ENCODE data around the gene PLLP. TPM values are rescaled to one million over a fixed set of nuclear protein-coding genes. Genes with fewer than 3 reads are reported as not detected.

Gene PLLP
- total RNA-seq, 1 experiment from 2014 or later, result not detected

DNA sequence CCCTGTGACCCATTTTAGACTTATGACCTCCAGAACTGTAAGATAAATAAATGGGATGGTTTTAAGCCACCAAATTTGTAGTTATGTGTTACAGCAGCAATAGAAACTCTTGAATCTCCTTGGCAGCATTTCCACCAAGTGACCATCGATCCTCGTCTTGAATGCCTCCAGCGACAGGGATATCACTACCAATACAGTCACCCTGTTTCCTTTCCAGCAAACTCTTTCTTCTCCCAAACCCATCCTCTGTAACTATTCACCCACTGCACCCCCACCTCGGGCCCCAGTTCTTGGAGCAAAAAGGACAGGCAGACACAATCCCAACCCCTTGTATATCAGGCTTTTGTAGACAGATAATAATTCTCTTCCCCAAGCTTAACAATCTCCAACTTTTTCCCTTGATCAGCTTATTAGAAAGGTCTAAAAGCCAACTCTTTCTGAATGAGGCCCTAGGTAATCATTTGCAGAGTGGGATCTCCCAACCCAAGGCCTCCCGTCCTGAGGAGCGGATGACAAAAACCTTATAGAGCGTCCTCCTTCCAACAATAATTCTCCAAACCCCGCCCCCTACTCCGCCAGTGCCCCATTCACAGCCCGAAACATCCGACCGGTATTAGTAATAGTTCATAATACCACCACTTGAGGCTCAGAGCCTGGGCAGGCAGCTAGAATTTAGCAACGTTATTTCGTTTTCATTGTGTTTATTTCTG lies 14.7 kb upstream of the PLLP start:
- H3K9ac ChIP-seq (ENCODE audit: low read length), result peak overlapping the region; percentile 67

DNA sequence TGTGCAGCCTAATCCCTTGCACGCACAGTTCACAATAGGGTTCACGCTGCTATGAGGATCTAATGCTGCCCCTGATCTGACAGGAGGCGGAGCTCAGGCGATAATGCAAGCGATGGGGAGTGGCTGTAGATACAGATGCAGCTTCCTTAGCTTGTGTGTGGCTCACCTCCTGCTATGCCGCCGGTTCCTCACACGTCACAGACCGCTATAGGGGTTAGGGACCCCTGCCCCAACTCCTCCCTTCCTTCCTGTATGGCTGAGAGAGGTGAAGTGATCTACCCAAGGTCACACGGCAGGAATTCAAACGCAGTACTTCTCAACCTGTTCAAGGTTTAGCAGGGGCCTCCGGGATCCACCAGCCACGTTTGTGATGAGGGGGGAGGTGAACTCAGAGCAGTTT lies 13.4 kb upstream of the PLLP start:
- peak; percentile 80 for DNase-seq

More for the DNA sequence above, 14.7 kb upstream of the PLLP start:
- Histone ChIP-seq H3K4me2 (ENCODE audit: low read depth, low read length, poor library complexity, severe bottlenecking) (peak overlapping the region; percentile 72), H3K79me2 (ENCODE audit: low read length) (no peaks in the 10 kb centered on the region), H3K36me3 (ENCODE audit: insufficient read depth, low read length) (no peaks in the 10 kb centered on the region), H3K27me3 (ENCODE audit: low read length) (no peaks in the 10 kb centered on the region), H3K9me2 (replicated peaks; ENCODE audit: insufficient read depth, low read length) (no peaks in the 10 kb centered on the region), H3K9me3 (ENCODE audit: low read length) (no peaks in the 10 kb centered on the region), H2AFZ (ENCODE audit: low read length) (peak overlapping the region; percentile 33), H4K20me1 (ENCODE audit: insufficient read depth, low read depth, low read length) (no peaks in the 10 kb centered on the region), H3K4me3 (ENCODE audit: low read length) (peak overlapping the region; percentile 67), H3K27ac (ENCODE audit: low read length) (no peak overlapping the region), H3K4me1 (ENCODE audit: low read length) (peaks cover 19% of the 10 kb centered on the region)
- no peak for DNase-seq

DNA sequence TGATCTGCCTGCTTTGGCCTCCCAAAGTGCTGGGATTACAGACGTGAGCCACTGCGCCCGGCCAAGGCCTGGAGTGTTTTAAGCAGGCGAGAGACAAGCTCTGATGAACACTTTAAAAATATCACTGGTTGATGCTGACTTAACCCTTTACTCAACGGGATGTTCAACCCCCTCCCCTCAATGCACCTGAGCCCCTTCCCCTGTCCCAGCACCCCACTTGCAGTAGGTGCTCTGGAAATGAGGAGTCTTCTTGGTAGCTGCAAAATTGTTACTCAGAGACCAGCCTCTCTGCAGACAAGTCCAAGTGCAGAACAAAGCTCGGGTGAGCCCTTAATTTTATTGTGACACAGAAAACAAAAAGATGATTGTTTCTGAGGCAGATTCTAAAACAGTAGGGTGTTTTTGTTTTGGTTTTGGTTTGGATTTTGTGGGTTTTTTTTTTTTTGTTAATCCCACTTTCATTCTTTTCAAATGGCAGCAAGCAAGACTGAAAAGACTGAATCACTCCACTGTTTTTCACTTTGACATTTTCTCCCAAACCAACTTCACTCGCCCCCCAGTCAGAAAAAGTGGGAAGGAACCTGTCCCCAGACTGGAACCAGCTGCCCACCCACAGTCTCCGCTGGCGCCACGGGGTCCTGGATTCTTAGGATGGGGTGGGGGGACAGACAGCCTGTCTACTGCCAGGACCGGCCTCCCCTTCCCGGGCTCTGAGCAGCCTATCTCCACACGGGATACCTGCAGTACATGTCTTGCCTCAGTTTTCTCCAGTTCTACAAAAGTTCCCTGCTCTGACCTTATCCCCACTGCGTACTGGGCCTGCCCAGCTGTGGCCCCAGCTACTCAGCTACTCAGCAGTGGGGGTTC lies 5.2 kb upstream of the PLLP start:
- Histone ChIP-seq H3K4me1 (ENCODE audit: low read length) (no peaks in the 10 kb centered on the region), H3K36me3 (ENCODE audit: insufficient read depth, low read length) (no peaks in the 10 kb centered on the region), H3K9ac (ENCODE audit: low read length) (no peak overlapping the region), H3K4me3 (ENCODE audit: low read length) (no peak overlapping the region), H3K4me2 (ENCODE audit: low read depth, low read length, poor library complexity, severe bottlenecking) (no peak overlapping the region), H3K9me2 (replicated peaks; ENCODE audit: insufficient read depth, low read length) (no peaks in the 10 kb centered on the region), H2AFZ (ENCODE audit: low read length) (no peak overlapping the region), H4K20me1 (ENCODE audit: insufficient read depth, low read depth, low read length) (no peaks in the 10 kb centered on the region), H3K79me2 (ENCODE audit: low read length) (no peaks in the 10 kb centered on the region), H3K9me3 (ENCODE audit: low read length) (no peaks in the 10 kb centered on the region), H3K27ac (ENCODE audit: low read length) (no peak overlapping the region), H3K27me3 (ENCODE audit: low read length) (no peaks in the 10 kb centered on the region)
- DNase-seq, result no peak

More for the DNA sequence above, 13.4 kb upstream of the PLLP start:
- Histone ChIP-seq H4K20me1 (ENCODE audit: insufficient read depth, low read depth, low read length) (no peaks in the 10 kb centered on the region), H3K9ac (ENCODE audit: low read length) (peak overlapping the region; percentile 49), H3K4me1 (ENCODE audit: low read length) (peaks cover 19% of the 10 kb centered on the region), H3K4me2 (ENCODE audit: low read depth, low read length, poor library complexity, severe bottlenecking) (peak overlapping the region; percentile 84), H3K27me3 (ENCODE audit: low read length) (no peaks in the 10 kb centered on the region), H3K4me3 (ENCODE audit: low read length) (peak overlapping the region; percentile 64), H3K79me2 (ENCODE audit: low read length) (no peaks in the 10 kb centered on the region), H2AFZ (ENCODE audit: low read length) (peak overlapping the region; percentile 96), H3K27ac (ENCODE audit: low read length) (no peak overlapping the region), H3K9me3 (ENCODE audit: low read length) (no peaks in the 10 kb centered on the region), H3K9me2 (replicated peaks; ENCODE audit: insufficient read depth, low read length) (no peaks in the 10 kb centered on the region), H3K36me3 (ENCODE audit: insufficient read depth, low read length) (no peaks in the 10 kb centered on the region)

DNA sequence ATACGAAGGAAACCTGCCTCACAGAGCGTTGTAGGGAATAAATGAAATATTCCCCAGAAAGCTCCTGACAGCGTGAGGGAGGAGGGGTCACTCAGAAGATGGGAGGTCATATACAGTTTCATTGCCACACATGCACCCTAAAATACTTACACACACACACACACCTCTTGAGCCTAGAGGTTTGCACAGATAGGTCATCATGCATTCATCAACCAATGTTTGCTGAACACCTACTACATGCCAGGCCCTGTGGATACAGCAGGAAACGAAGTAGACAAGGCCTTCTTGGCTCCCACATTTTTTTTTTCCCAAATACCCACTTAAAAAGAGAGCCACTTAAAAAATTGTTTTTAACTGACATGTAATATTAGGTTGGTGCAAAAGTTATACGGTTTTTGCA lies 907 bp upstream of the PLLP start:
- Histone ChIP-seq H3K27ac (ENCODE audit: low read length) (no peak overlapping the region), H4K20me1 (ENCODE audit: insufficient read depth, low read depth, low read length) (no peaks in the 10 kb centered on the region), H3K4me3 (ENCODE audit: low read length) (no peak overlapping the region), H2AFZ (ENCODE audit: low read length) (no peak overlapping the region), H3K36me3 (ENCODE audit: insufficient read depth, low read length) (no peaks in the 10 kb centered on the region), H3K79me2 (ENCODE audit: low read length) (no peaks in the 10 kb centered on the region), H3K4me1 (ENCODE audit: low read length) (no peaks in the 10 kb centered on the region), H3K4me2 (ENCODE audit: low read depth, low read length, poor library complexity, severe bottlenecking) (no peak overlapping the region), H3K9ac (ENCODE audit: low read length) (no peak overlapping the region), H3K27me3 (ENCODE audit: low read length) (no peaks in the 10 kb centered on the region), H3K9me3 (ENCODE audit: low read length) (no peaks in the 10 kb centered on the region), H3K9me2 (replicated peaks; ENCODE audit: insufficient read depth, low read length) (no peaks in the 10 kb centered on the region)
- DNase-seq, result no peak

DNA sequence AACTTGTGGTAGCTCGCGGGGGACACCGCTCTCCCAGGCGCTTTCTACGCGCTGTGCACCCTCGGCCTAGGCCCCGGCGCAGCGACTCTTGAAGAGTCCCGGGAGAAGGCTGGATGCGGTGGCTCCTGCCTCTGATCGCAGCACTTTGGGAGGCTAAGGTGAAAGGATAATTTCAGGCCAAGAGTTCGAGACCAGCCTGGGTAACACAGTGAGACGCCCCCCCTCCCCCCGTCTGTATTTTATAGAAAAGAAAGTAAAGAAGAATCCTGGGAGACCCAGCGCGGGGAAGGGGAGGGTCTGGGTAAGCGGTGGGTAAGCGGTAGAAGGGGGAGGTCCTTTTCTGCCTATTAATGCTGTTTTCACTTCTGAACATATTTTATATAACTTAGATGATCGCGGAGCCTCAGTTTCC lies 486 bp upstream of the PLLP start:
- Histone ChIP-seq H3K36me3 (ENCODE audit: insufficient read depth, low read length) (no peaks in the 10 kb centered on the region), H2AFZ (ENCODE audit: low read length) (no peak overlapping the region), H3K4me1 (ENCODE audit: low read length) (no peaks in the 10 kb centered on the region), H3K9me2 (replicated peaks; ENCODE audit: insufficient read depth, low read length) (no peaks in the 10 kb centered on the region), H4K20me1 (ENCODE audit: insufficient read depth, low read depth, low read length) (no peaks in the 10 kb centered on the region), H3K9ac (ENCODE audit: low read length) (no peak overlapping the region), H3K79me2 (ENCODE audit: low read length) (no peaks in the 10 kb centered on the region), H3K4me2 (ENCODE audit: low read depth, low read length, poor library complexity, severe bottlenecking) (no peak overlapping the region), H3K9me3 (ENCODE audit: low read length) (no peaks in the 10 kb centered on the region), H3K4me3 (ENCODE audit: low read length) (no peak overlapping the region), H3K27ac (ENCODE audit: low read length) (no peak overlapping the region), H3K27me3 (ENCODE audit: low read length) (no peaks in the 10 kb centered on the region)
- no peak for DNase-seq

DNA sequence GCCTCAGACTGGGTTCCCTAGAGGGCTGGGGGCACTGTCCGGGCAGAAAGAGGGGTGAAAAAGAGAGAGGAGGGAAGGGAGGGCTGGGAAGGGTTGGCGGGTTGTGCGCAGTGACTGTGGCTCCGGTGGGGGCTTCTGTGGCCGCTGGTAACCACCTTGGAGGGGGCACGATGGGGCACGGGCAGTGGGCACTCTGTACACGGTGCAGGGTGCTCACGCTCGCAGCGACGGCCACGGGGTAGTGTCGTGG lies 588 bp downstream of the PLLP start:
- no peak overlapping the region for H3K4me2 ChIP-seq (ENCODE audit: low read depth, low read length, poor library complexity, severe bottlenecking)
- no peak for DNase-seq
- H2AFZ ChIP-seq (ENCODE audit: low read length), result no peak overlapping the region
- no peak overlapping the region for H3K27ac ChIP-seq (ENCODE audit: low read length)
- no peaks in the 10 kb centered on the region for H3K27me3 ChIP-seq (ENCODE audit: low read length)
- H3K9me2 ChIP-seq (replicated peaks; ENCODE audit: insufficient read depth, low read length), result no peaks in the 10 kb centered on the region
- H3K4me3 ChIP-seq (ENCODE audit: low read length), result no peak overlapping the region
- no peaks in the 10 kb centered on the region for H4K20me1 ChIP-seq (ENCODE audit: insufficient read depth, low read depth, low read length)
- no peaks in the 10 kb centered on the region for H3K4me1 ChIP-seq (ENCODE audit: low read length)
- no peaks in the 10 kb centered on the region for H3K79me2 ChIP-seq (ENCODE audit: low read length)
- no peaks in the 10 kb centered on the region for H3K36me3 ChIP-seq (ENCODE audit: insufficient read depth, low read length)
- no peaks in the 10 kb centered on the region for H3K9me3 ChIP-seq (ENCODE audit: low read length)
- no peak overlapping the region for H3K9ac ChIP-seq (ENCODE audit: low read length)

DNA sequence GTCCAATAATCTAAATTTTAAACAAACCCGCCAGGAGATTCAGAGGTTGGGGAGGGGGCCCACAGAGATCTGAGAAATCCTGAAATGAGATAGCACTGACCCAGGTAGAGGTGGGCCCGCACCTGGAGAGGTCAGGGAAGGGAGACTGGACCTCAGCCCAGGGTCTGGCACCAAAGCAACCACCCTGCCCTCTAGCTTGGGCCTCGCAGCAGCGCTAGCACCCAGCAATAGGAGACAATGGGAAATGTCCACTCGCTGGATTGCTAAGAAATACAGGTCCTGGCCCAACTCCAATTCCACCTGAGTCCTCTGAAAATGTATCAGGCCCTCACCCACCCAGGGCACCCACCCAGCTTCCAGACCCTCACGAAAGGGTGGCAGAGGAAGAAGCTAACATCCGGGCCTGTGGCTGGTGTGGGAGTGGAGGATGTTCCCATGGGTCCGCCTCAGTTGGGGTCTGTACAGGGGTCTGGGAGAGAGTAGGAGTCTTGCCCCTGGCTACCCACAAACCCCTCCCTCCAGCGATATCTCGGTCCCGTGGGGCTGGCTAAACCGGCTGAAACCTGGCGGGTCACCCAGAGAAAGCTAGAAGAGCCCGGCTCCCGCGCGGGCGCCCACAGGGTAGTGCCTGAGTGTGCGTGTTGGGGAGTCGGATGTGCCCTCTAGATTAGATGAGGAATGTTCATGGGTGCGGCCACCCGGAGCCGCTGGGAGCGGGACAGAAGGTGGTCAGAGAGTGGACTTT lies 1.1 kb downstream of the PLLP start:
- Histone ChIP-seq H2AFZ (ENCODE audit: low read length) (no peak overlapping the region), H3K27ac (ENCODE audit: low read length) (no peak overlapping the region), H3K4me2 (ENCODE audit: low read depth, low read length, poor library complexity, severe bottlenecking) (no peak overlapping the region), H3K9me2 (replicated peaks; ENCODE audit: insufficient read depth, low read length) (no peaks in the 10 kb centered on the region), H3K4me3 (ENCODE audit: low read length) (no peak overlapping the region), H3K4me1 (ENCODE audit: low read length) (no peaks in the 10 kb centered on the region), H3K79me2 (ENCODE audit: low read length) (no peaks in the 10 kb centered on the region), H3K27me3 (ENCODE audit: low read length) (no peaks in the 10 kb centered on the region), H3K9ac (ENCODE audit: low read length) (no peak overlapping the region), H4K20me1 (ENCODE audit: insufficient read depth, low read depth, low read length) (no peaks in the 10 kb centered on the region), H3K9me3 (ENCODE audit: low read length) (no peaks in the 10 kb centered on the region), H3K36me3 (ENCODE audit: insufficient read depth, low read length) (no peaks in the 10 kb centered on the region)
- no peak for DNase-seq

DNA sequence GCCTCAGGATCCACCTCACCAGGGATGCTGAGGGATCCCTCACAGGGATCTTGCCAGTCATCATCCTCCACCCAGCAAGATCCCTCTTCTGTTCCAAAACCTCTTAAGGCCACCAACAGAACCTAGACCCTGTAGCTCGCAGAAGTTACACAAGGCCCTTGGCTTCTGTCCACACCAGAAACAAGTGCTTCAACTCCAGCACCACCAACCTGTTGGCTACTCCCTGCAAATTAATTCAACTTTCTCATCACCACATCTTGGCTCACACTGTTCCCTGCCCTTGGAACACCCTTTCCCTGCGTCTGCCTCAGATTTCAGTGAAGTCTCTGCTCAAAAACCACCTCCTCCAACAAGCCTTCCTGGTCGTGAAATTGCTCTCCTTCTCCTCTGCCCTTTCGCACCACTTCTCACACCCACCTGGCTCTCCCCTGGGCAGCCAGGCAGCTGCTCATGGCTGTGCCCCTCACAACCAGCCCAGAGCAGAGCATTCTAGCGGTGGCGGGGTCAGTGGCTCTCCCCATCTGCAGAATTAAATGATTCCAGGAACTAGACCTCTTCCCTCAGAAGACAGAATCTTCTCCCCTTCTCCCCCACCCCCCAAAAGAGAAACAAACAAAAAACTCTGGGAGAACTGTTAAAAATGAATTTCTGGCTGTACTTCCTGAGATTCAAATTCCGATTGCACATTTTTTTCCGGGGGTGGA lies 1.8 kb downstream of the PLLP start:
- H2AFZ ChIP-seq (ENCODE audit: low read length), result no peak overlapping the region
- no peaks in the 10 kb centered on the region for H3K4me1 ChIP-seq (ENCODE audit: low read length)
- no peaks in the 10 kb centered on the region for H3K27me3 ChIP-seq (ENCODE audit: low read length)
- no peak overlapping the region for H3K4me2 ChIP-seq (ENCODE audit: low read depth, low read length, poor library complexity, severe bottlenecking)
- no peaks in the 10 kb centered on the region for H3K9me3 ChIP-seq (ENCODE audit: low read length)
- H3K36me3 ChIP-seq (ENCODE audit: insufficient read depth, low read length), result no peaks in the 10 kb centered on the region
- no peak overlapping the region for H3K27ac ChIP-seq (ENCODE audit: low read length)
- H3K9ac ChIP-seq (ENCODE audit: low read length), result no peak overlapping the region
- no peak for DNase-seq
- H3K79me2 ChIP-seq (ENCODE audit: low read length), result no peaks in the 10 kb centered on the region
- H3K4me3 ChIP-seq (ENCODE audit: low read length), result no peak overlapping the region
- no peaks in the 10 kb centered on the region for H3K9me2 ChIP-seq (replicated peaks; ENCODE audit: insufficient read depth, low read length)
- no peaks in the 10 kb centered on the region for H4K20me1 ChIP-seq (ENCODE audit: insufficient read depth, low read depth, low read length)

All from Karpas-422 (cell line).